ENCODE results near the gene TLE4. TPM values are rescaled to one million over a fixed set of nuclear protein-coding genes. Genes with fewer than 3 reads are reported as not detected.
A peak's percentile ranks its signal among the peaks of the same experiment; 100 is the strongest.
"Not testable (repeated sequence)": the region's sequence is repeated elsewhere in the genome, so short reads cannot be mapped to it uniquely, and the experiment has no call there.

Gene TLE4
- total RNA-seq, 1 donor = 79.0 TPM

- TF ChIP-seq CTCF (IDR thresholded peaks at IDR 0.05; ENCODE audit: insufficient read depth, low read depth, low read length) = no peak
- DNase-seq (ENCODE audit: low read depth) = no peak
- no peak overlapping the region for H3K4me3 ChIP-seq (ENCODE audit: low read depth, low read length)
Measured at GRCh38 chr9:79600466-79600865, 28.7 kb downstream of the TLE4 start.

DNA sequence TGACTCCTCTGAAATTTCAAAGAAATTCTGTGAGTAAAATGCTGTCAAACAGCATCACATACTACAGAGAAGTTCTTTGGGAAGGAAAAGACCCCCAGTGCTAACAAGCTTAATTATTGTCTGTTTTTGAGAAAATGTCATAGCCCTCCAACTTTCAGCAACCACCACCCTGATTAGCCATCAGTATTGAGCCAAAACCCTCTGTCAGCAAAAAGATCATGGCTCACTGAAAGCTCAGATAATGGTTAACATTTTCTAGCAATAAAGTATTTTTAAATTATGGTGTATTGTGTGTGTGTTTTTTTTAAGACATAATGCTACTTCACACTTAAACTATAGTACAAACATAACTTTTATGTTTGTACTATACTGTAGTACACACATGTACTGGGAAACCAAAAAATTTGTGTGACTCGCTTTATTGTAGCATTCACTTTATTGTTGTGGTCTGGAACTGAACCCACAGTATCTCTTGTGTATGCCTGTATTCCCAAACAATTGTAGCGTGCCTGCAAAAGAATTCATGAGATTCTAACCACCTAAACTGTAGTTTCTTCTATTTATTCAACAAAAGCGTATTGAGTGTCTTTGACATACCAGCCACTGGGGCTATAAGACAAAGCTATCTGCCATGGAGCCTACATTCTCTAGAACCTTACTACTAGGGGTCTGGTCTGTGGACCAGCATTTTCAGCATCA, 31.6 kb downstream of the TLE4 start:
- H3K4me3 ChIP-seq (ENCODE audit: low read depth, low read length) = no peak overlapping the region
- DNase-seq (ENCODE audit: low read depth) = no peak
- TF ChIP-seq CTCF (IDR thresholded peaks at IDR 0.05; ENCODE audit: insufficient read depth, low read depth, low read length) = peak; percentile 16

DNA sequence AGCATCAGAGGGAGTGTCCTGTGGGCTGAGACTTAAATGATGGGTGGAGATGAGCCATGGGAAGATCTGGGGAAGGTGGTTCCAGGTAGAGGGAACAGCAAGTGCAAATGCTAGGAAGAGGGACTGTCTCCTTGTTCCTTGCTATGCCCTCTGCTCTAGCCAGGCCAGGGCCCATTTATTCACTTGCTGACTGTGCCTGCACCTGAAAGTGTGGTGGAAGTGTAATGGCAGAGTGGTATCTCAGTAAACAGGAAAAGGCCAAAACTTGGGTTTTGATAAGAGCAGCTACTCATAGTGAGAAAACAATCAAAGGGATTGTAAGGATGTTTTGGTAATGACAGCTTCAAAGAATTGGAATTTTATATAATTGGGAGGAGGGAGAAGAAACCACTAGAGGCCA, 32.4 kb downstream of the TLE4 start:
- TF ChIP-seq CTCF (IDR thresholded peaks at IDR 0.05; ENCODE audit: insufficient read depth, low read depth, low read length) = no peak
- no peak overlapping the region for H3K4me3 ChIP-seq (ENCODE audit: low read depth, low read length)
- no peak for DNase-seq (ENCODE audit: low read depth)

DNA sequence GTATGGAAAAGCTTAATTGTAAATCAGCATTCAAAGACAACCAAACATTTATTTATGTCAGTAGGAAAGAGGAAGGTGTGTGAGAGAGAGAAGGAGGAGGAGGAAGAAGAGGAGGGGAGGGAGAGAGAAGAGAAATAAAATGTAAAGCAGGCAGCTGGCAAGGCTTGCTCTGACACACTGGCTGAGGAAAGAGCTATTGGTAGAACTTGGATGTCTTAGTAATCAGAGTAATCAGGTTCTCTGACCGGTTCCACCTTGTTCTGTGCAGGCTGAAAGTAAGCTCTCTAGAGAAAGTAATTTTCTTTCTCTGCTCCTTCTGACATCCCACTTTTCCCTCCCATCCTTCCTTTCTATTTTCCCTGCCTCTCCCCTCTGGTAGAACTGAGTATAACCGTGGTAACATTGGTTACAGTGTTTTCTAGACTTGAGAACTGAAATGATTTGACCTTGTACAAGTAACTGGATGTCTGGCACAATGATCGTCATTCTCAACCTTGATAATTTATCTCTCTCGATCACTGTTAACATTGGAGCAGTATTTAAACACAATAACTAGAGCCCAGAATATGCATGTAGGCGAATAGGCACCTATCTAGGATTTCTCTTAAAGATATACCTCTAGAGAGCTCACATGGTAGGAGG, 33.3 kb downstream of the TLE4 start:
- no peak for TF ChIP-seq CTCF (IDR thresholded peaks at IDR 0.05; ENCODE audit: insufficient read depth, low read depth, low read length)

DNA sequence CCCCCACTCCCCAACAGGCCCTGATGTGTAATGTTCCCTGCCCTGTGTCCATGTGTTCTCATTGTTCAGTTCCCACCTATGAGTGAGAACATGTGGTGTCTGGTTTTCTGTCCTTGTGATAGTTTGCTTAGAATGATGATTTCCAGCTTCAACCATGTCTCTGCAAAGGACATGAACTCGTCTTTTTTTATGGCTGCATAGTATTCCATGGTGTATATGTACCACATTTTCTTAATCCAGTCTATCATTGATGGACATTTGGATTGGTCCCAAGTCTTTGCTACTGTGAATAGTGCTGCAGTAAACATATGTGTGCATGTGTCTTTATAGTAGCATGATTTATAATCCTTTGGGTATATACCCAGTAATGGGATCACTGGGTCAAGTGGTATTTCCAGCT, 34.8 kb downstream of the TLE4 start:
- H3K4me3 ChIP-seq (ENCODE audit: low read depth, low read length); DNase-seq (ENCODE audit: low read depth): not testable (repeated sequence)

More for the DNA sequence above, 33.3 kb downstream of the TLE4 start:
- no peak for DNase-seq (ENCODE audit: low read depth)
- no peak overlapping the region for H3K4me3 ChIP-seq (ENCODE audit: low read depth, low read length)

GRCh38 chr9:79609468-79610018, 37.8 kb downstream of the TLE4 start:
- no peak for DNase-seq (ENCODE audit: low read depth)
- TF ChIP-seq CTCF (IDR thresholded peaks at IDR 0.05; ENCODE audit: insufficient read depth, low read depth, low read length) = no peak
- no peak overlapping the region for H3K4me3 ChIP-seq (ENCODE audit: low read depth, low read length)

DNA sequence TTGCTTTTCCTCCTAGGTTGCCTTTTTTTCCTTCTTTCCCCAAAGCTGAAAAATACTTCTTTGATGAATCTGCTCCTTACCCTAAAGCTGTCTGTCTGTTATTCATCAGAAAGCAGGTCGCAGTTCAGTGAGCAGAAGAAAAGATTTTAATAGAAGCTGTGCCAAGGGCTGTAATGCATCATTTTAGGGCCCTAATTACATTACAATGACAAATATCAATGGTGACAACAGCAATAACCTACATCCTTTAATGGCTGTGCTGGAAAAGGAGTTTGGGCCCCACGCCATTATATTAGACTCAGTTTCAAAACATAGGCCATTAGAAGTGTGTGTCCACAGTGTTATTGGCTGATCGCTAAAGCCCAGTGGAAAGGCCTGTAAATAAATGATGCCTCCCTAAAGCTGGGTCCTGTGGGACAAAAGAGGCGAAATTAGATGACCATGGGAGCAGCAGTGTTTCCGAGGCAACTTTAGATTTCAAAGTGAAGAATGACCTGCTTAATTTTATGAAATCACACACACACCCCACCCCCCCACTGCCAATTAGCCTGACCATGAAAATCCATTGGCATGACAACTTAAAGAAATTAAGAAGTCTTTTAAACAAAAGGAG, 38.4 kb downstream of the TLE4 start:
- no peak overlapping the region for H3K4me3 ChIP-seq (ENCODE audit: low read depth, low read length)
- peak; percentile 42 for DNase-seq (ENCODE audit: low read depth)

More for the DNA sequence above, 38.4 kb downstream of the TLE4 start:
- no peak for TF ChIP-seq CTCF (IDR thresholded peaks at IDR 0.05; ENCODE audit: insufficient read depth, low read depth, low read length)

All from fibroblast of villous mesenchyme (primary cell).